ENCODE measurements around the gene SYTL3.

Gene SYTL3

GRCh38 chr6:158763434-158764182 lies 113.8 kb downstream of the SYTL3 start:
- Histone ChIP-seq H3K9me3 (ENCODE audit: control extremely low read depth in 1 of 5, control insufficient read depth in 4 of 5, insufficient read depth in 2 of 5, low read depth in 1 of 5, low read length in 4 of 5) (no peaks in the 10 kb centered on the region), H3K4me3 (ENCODE audit: control insufficient read depth in 1 of 7, extremely low read depth in 1 of 7, insufficient read depth in 4 of 7, low read depth in 2 of 7, low read length in 6 of 7) (no peak overlapping the region), H3K27me3 (replicated peaks in 2 of 5; ENCODE audit: control insufficient read depth in 4 of 5, insufficient read depth in 5 of 5, low read length in 4 of 5) (no peaks in the 10 kb centered on the region), H3K36me3 (ENCODE audit: control insufficient read depth in 4 of 4, insufficient read depth in 4 of 4, low read length in 3 of 4) (peaks cover 10 to 44% (median 32%) of the 10 kb centered on the region in 4 experiments), H3K27ac (ENCODE audit: insufficient read depth in 1 of 2, low read depth in 1 of 2, low read length in 2 of 2, poor library complexity in 1 of 2, severe bottlenecking in 2 of 2) (no peak overlapping the region), H3K4me1 (ENCODE audit: control extremely low read depth in 1 of 4, control insufficient read depth in 4 of 4, insufficient read depth in 4 of 4, low read length in 3 of 4) (no peaks in the 10 kb centered on the region)
- ChIA-PET POLR2A (no interaction called here), CTCF (interaction anchor here (0.6 to 1.5 kb wide), 3 partner anchors 16 to 45 kb away, joined by 3 read pairs; no protein-coding TSS in a partner anchor)
- DNase-seq = no peak
- 95% methylated on average over 8 of the region's 11 CpGs for WGBS (ENCODE audit: insufficient coverage)

GRCh38 chr6:158764183-158764849 lies 114.5 kb downstream of the SYTL3 start:
- ChIA-PET CTCF (no interaction called here), POLR2A (no interaction called here)
- Histone ChIP-seq H3K27ac (ENCODE audit: insufficient read depth in 1 of 2, low read depth in 1 of 2, low read length in 2 of 2, poor library complexity in 1 of 2, severe bottlenecking in 2 of 2) (no peak overlapping the region), H3K4me1 (ENCODE audit: control extremely low read depth in 1 of 4, control insufficient read depth in 4 of 4, insufficient read depth in 4 of 4, low read length in 3 of 4) (no peaks in the 10 kb centered on the region), H3K9me3 (ENCODE audit: control extremely low read depth in 1 of 5, control insufficient read depth in 4 of 5, insufficient read depth in 2 of 5, low read depth in 1 of 5, low read length in 4 of 5) (no peaks in the 10 kb centered on the region), H3K27me3 (replicated peaks in 2 of 5; ENCODE audit: control insufficient read depth in 4 of 5, insufficient read depth in 5 of 5, low read length in 4 of 5) (no peaks in the 10 kb centered on the region), H3K4me3 (ENCODE audit: control insufficient read depth in 1 of 7, extremely low read depth in 1 of 7, insufficient read depth in 4 of 7, low read depth in 2 of 7, low read length in 6 of 7) (no peak overlapping the region), H3K36me3 (ENCODE audit: control insufficient read depth in 4 of 4, insufficient read depth in 4 of 4, low read length in 3 of 4) (peaks cover 12 to 51% (median 39%) of the 10 kb centered on the region in 4 experiments)
- 96% methylated on average over 8 of the region's 14 CpGs for WGBS (ENCODE audit: insufficient coverage)
- no peak for DNase-seq

GRCh38 chr6:158764926-158765325 lies 115.1 kb downstream of the SYTL3 start:
- no peaks in the 10 kb centered on the region for H3K27me3 ChIP-seq (replicated peaks in 2 of 5; ENCODE audit: control insufficient read depth in 4 of 5, insufficient read depth in 5 of 5, low read length in 4 of 5)
- WGBS (ENCODE audit: insufficient coverage) = 96% methylated on average over 9 of the region's 9 CpGs
- CTCF ChIA-PET = interaction anchor here (1.3 kb wide), 1 partner anchor 30 kb away, joined by 4 read pairs; no protein-coding TSS in a partner anchor
- H3K27ac ChIP-seq (ENCODE audit: insufficient read depth in 1 of 2, low read depth in 1 of 2, low read length in 2 of 2, poor library complexity in 1 of 2, severe bottlenecking in 2 of 2) = no peak overlapping the region
- peaks cover 14 to 57% (median 43%) of the 10 kb centered on the region in 4 experiments for H3K36me3 ChIP-seq (ENCODE audit: control insufficient read depth in 4 of 4, insufficient read depth in 4 of 4, low read length in 3 of 4)
- H3K9me3 ChIP-seq (ENCODE audit: control extremely low read depth in 1 of 5, control insufficient read depth in 4 of 5, insufficient read depth in 2 of 5, low read depth in 1 of 5, low read length in 4 of 5) = no peaks in the 10 kb centered on the region
- POLR2A ChIA-PET = no interaction called here
- DNase-seq = no peak
- H3K4me3 ChIP-seq (ENCODE audit: control insufficient read depth in 1 of 7, extremely low read depth in 1 of 7, insufficient read depth in 4 of 7, low read depth in 2 of 7, low read length in 6 of 7) = no peak overlapping the region
- H3K4me1 ChIP-seq (ENCODE audit: control extremely low read depth in 1 of 4, control insufficient read depth in 4 of 4, insufficient read depth in 4 of 4, low read length in 3 of 4) = no peaks in the 10 kb centered on the region

GRCh38 chr6:158765499-158766068 lies 115.7 kb downstream of the SYTL3 start:
- Histone ChIP-seq H3K27ac (ENCODE audit: insufficient read depth in 1 of 2, low read depth in 1 of 2, low read length in 2 of 2, poor library complexity in 1 of 2, severe bottlenecking in 2 of 2) (no peak overlapping the region), H3K4me1 (ENCODE audit: control extremely low read depth in 1 of 4, control insufficient read depth in 4 of 4, insufficient read depth in 4 of 4, low read length in 3 of 4) (no peaks in the 10 kb centered on the region), H3K4me3 (ENCODE audit: control insufficient read depth in 1 of 7, extremely low read depth in 1 of 7, insufficient read depth in 4 of 7, low read depth in 2 of 7, low read length in 6 of 7) (no peak overlapping the region), H3K9me3 (ENCODE audit: control extremely low read depth in 1 of 5, control insufficient read depth in 4 of 5, insufficient read depth in 2 of 5, low read depth in 1 of 5, low read length in 4 of 5) (no peaks in the 10 kb centered on the region), H3K27me3 (replicated peaks in 2 of 5; ENCODE audit: control insufficient read depth in 4 of 5, insufficient read depth in 5 of 5, low read length in 4 of 5) (no peaks in the 10 kb centered on the region), H3K36me3 (ENCODE audit: control insufficient read depth in 4 of 4, insufficient read depth in 4 of 4, low read length in 3 of 4) (peaks cover 14 to 63% (median 49%) of the 10 kb centered on the region in 4 experiments)
- DNase-seq = no peak
- ChIA-PET POLR2A (interaction anchor here (0.6 kb wide), 1 partner anchor 54 kb away, joined by 3 read pairs; the partner anchor contains the start of gene EZR), CTCF (interaction anchor here (1.2 to 1.3 kb wide), 2 partner anchors 10 to 29 kb away, joined by 4 read pairs; no protein-coding TSS in a partner anchor)
- WGBS (ENCODE audit: insufficient coverage) = 97% methylated on average over 6 of the region's 13 CpGs

GRCh38 chr6:158766621-158767455 lies 117.0 kb downstream of the SYTL3 start:
- H3K36me3 ChIP-seq (ENCODE audit: control insufficient read depth in 4 of 4, insufficient read depth in 4 of 4, low read length in 3 of 4) = peaks cover 12 to 75% (median 60%) of the 10 kb centered on the region in 4 experiments
- H3K27ac ChIP-seq (ENCODE audit: insufficient read depth in 1 of 2, low read depth in 1 of 2, low read length in 2 of 2, poor library complexity in 1 of 2, severe bottlenecking in 2 of 2) = no peak overlapping the region
- ChIA-PET CTCF (interaction anchor here (1.1 to 1.2 kb wide), 2 partner anchors 9 to 208 kb away, joined by 3 to 4 read pairs; no protein-coding TSS in a partner anchor), POLR2A (no interaction called here)
- no peaks in the 10 kb centered on the region for H3K27me3 ChIP-seq (replicated peaks in 2 of 5; ENCODE audit: control insufficient read depth in 4 of 5, insufficient read depth in 5 of 5, low read length in 4 of 5)
- H3K9me3 ChIP-seq (ENCODE audit: control extremely low read depth in 1 of 5, control insufficient read depth in 4 of 5, insufficient read depth in 2 of 5, low read depth in 1 of 5, low read length in 4 of 5) = no peaks in the 10 kb centered on the region
- no peaks in the 10 kb centered on the region for H3K4me1 ChIP-seq (ENCODE audit: control extremely low read depth in 1 of 4, control insufficient read depth in 4 of 4, insufficient read depth in 4 of 4, low read length in 3 of 4)
- DNase-seq = no peak
- 97% methylated on average over 37 of the region's 38 CpGs for WGBS (ENCODE audit: insufficient coverage)
- no peak overlapping the region for H3K4me3 ChIP-seq (ENCODE audit: control insufficient read depth in 1 of 7, extremely low read depth in 1 of 7, insufficient read depth in 4 of 7, low read depth in 2 of 7, low read length in 6 of 7)

GRCh38 chr6:158767709-158768108 lies 117.9 kb downstream of the SYTL3 start:
- Histone ChIP-seq H3K27me3 (replicated peaks in 2 of 5; ENCODE audit: control insufficient read depth in 4 of 5, insufficient read depth in 5 of 5, low read length in 4 of 5) (no peaks in the 10 kb centered on the region), H3K36me3 (ENCODE audit: control insufficient read depth in 4 of 4, insufficient read depth in 4 of 4, low read length in 3 of 4) (peaks cover 10 to 84% (median 66%) of the 10 kb centered on the region in 4 experiments), H3K4me3 (ENCODE audit: control insufficient read depth in 1 of 7, extremely low read depth in 1 of 7, insufficient read depth in 4 of 7, low read depth in 2 of 7, low read length in 6 of 7) (no peak overlapping the region), H3K4me1 (ENCODE audit: control extremely low read depth in 1 of 4, control insufficient read depth in 4 of 4, insufficient read depth in 4 of 4, low read length in 3 of 4) (no peaks in the 10 kb centered on the region), H3K9me3 (ENCODE audit: control extremely low read depth in 1 of 5, control insufficient read depth in 4 of 5, insufficient read depth in 2 of 5, low read depth in 1 of 5, low read length in 4 of 5) (no peaks in the 10 kb centered on the region), H3K27ac (ENCODE audit: insufficient read depth in 1 of 2, low read depth in 1 of 2, low read length in 2 of 2, poor library complexity in 1 of 2, severe bottlenecking in 2 of 2) (no peak overlapping the region)
- DNase-seq = no peak
- 93% methylated on average over 3 of the region's 6 CpGs for WGBS (ENCODE audit: insufficient coverage)
- ChIA-PET POLR2A (no interaction called here), CTCF (interaction anchor here (0.9 to 2.7 kb wide), 4 partner anchors 14 to 547 kb away, joined by 3 to 19 read pairs (median 4); no protein-coding TSS in a partner anchor)
